Stimulated activated CD8-positive, alpha-beta memory T cell treated with anti-CD3 and anti-CD28 coated beads, Interleukin-4, amount 100 ng/mL, for 1 hour (primary cell): ENCODE measurements around the gene RBM10.
A peak's percentile ranks its signal among the peaks of the same experiment; 100 is the strongest.

Source experiments
- DNase-seq, 2 donors: peaks; one replicate each; pipeline ENCODE4 v3.0.0-alpha.2; 2020; ENCODE audit warnings: low read depth in 2 of 2, low spot score in 1 of 2

The RBM10 gene

GRCh38 chrX:47174846-47175587, 30.0 kb downstream of the RBM10 start:
- no peak for DNase-seq

DNA sequence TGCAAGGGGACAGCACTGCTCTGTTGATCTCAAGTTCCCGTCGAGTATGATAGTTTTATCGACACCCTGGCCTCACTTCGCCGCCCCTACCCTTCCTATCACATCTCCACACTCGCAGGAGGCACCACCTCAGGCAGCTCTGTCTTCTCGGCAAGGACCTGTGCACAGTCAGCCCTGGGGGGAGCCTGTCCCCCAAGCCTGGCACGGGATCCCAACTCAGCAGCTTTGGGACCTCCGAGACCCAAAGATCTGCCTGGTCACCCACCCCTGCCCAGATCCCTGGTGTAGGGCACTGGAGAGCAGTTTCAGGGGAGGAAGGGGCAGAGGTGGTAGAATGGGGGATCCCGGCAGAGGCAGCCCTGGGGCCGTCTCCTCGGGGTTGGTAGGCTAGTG, 30.6 kb downstream of the RBM10 start:
- DNase-seq: no peak

GRCh38 chrX:47176101-47176740, 31.2 kb downstream of the RBM10 start:
- DNase-seq: no peak

GRCh38 chrX:47177079-47177478, 32.1 kb downstream of the RBM10 start:
- no peak for DNase-seq

GRCh38 chrX:47178337-47178736, 33.3 kb downstream of the RBM10 start:
- DNase-seq: no peak

DNA sequence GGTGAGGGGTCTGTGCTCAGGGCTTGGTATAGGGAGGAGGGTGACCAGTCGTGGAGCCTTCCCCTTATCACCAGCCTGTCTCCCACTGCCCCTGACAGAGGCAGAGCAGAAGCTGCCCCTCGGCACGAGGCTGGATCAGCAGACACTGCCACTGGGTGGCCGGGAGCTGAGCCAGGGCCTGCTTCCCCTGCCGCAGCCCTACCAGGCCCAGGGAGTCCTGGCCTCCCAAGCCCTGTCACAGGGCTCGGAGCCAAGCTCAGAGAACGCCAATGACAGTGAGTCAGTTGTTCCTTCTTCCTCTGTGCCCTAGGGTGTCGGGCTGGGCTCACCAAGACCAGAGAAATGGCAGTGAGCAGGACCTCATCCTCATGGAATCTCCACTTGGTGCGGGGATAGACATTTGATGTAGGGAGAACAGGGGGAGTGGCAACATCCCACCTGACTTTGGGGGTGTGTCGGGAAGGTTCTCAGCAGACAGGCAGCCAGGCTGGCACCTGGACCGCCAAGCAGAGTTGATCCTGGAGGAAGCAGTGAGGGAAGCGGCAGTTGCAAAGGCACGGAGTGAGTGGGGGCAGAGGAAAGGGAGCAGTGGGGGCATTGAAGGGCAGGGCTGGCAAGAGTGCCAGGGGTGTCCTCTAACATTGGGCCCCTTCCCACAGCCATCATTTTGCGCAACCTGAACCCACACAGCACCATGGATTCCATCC, 34.4 kb downstream of the RBM10 start:
- DNase-seq: no peak

GRCh38 chrX:47179928-47180255, 34.9 kb downstream of the RBM10 start:
- DNase-seq: no peak

DNA sequence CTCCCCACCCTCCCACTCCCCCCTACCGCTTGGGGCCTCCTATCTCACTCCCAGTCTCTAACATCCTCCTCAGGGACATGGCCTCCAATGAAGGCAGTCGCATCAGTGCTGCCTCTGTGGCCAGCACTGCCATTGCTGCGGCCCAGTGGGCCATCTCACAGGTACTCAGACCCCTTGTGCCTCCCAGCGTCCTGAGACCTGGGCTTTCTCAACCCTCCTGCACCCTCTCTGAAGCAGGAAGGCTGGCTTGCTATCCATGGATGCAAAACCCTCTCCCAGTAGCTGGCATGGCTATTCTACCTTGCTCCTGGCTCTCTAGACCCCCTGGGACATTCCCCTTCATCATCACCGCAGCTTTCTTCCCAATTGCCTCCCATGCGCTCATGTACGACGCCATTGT, 35.3 kb downstream of the RBM10 start:
- no peak for DNase-seq

GRCh38 chrX:47181301-47181700, 36.3 kb downstream of the RBM10 start:
- no peak for DNase-seq

GRCh38 chrX:47182106-47182700, 37.2 kb downstream of the RBM10 start:
- no peak for DNase-seq

- DNase-seq: no peak
Observed at GRCh38 chrX:47184486-47184885, 39.5 kb downstream of the RBM10 start.

DNA sequence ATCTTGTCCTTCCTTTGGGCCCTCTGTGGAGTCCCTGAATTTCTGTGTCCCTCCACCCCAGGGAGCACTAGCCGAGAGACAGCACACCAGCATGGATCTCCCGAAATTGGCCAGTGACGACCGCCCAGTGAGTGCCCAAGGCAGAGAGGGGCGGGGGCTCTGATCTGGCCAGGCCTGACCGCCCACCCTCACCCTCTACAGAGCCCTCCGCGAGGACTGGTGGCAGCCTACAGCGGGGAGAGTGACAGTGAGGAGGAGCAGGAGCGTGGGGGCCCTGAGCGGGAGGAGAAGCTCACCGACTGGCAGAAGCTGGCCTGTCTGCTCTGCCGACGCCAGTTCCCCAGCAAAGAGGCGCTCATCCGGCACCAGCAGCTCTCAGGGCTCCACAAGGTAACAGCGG, 40.2 kb downstream of the RBM10 start:
- no peak for DNase-seq

- DNase-seq: no peak
Observed at GRCh38 chrX:47186096-47186740, 41.2 kb downstream of the RBM10 start.

GRCh38 chrX:47187106-47187677, 42.2 kb downstream of the RBM10 start:
- no peak for DNase-seq

- no peak for DNase-seq
Observed at GRCh38 chrX:47189906-47190305, 44.9 kb downstream of the RBM10 start.

DNA sequence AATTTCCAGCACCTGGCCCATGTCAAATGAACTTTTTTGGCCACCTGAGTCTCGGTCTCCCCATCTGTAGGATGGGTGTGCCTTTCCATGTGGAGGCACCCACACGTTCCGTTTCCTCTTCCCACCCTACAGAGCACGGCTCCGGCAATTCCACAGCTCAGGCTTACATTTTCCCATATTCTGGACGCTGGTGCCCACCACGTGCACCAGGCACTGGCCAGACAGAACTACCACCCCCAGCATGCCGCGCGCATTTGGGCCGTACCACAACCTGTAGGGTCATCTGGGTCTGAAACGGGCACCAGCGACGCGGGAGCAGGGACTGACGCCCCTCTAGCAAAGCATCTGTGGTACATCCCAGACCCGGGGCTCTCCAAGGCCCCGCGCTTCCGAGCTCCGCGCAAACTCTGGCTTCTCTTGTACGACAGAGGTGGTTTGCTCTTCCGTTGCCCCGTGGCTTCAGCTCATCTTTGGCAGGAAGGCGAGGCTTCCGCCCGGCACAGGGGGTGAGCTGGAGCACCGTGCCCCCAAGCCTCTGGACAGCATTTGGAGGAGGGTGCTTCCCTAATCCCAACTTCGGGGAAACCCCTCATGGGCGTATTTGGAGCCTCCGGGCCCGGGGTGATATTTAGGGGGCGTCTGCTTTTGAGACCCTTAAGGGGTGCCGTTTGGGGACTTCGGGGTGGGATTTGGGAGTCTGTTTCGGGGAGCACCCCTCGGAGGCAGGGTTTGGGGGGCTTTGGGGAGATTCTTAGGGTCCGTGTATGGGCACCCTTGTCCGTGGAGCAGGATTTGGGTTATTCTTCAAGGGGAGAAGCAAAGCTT, 45.6 kb downstream of the RBM10 start:
- peak; percentile 52 to 65 for DNase-seq

DNA sequence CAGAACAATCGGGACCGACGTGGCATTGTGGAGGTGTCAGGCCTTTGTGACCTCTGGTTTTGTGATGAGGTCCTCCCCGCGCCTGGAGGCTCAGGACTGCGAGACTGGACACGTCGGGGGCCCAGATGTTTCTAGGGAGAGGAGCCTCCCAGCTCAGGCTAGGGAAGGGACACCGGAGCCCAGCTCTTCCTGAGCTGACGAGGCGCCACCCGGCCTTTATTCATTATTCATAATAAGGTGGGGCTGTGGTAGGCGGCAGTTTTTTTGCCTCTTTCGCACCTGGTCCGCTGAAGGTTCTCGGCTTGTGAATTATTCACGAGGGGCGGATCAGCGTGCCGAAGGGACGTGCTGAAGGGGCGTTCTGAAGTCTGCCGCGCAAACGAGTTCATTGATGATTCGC, 46.3 kb downstream of the RBM10 start:
- peak in 1 of 2 donors; percentile 26 for DNase-seq

DNA sequence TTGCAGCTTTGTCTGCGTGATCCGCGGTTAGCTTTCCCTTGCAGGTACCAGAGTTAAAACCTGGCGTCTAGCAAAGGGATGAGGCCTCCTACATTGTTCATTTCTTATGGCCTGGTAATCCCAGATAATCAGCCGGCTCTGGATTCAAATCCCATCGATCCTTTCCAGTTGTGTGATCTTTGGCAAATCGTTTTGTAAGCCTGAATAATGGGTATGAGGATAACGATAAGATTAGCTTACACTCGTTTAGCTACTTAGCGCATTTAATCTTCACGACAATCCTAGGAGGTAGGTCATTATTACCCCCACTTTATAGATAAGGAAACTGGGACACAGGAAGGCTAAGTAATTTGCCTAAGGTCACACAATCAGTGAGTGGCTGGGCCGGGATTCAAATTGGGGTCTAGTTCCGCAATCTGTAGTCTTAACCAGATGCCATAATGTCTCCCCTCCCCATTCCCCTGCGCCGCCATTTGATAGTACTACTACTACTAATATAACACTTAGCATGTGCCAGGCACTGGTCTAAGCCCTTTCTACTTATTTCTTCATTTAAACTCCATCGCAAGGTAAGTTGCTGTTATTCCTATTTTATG, 46.9 kb downstream of the RBM10 start:
- no peak for DNase-seq

DNA sequence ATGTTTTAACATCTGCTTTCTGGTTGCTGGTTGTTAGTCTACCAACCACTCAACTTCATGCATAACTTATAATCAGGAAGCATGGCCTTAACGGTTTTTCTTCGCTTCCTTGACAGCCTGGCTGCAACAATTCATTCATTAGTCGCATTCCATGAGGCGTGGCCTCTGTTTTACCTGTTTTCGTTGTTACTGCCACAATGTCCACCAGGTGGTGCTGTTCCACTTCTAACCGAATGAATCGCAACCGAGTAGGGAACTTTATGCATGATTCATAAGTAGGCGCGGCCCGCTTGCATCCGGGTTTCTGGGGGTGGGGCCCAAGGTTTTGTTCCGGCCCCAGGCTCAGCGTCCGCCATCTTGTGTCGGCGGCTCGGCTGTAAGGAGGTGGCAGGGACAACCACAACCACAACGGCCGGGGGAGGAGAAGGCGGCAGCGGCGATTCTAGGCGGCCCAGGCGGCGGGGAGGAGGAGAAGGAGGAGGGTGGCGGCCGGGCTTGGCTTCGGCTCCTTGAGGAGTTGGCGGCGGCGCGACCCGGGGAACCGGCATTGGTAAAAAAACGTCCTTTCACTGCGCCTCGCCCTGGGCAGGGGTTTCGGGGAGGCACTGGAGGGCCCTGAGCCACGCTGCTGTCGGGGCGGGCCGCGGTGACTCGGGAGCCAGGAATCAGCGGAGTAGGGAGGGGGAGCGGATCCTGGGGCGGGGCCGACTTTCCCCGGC, 48.6 kb downstream of the RBM10 start, which contains the start of gene UBA1:
TSS of gene UBA1 (plus strand) at position 355 of the 719 bp plus-strand sequence. CDS start 4,974 bp downstream, outside the sequence.
- DNase-seq: peak; percentile 84 to 98
